ENCODE data around the gene PRRC2A.

The PRRC2A gene

GRCh38 chr6:31617010-31617409 lies 3.5 kb upstream of the PRRC2A start:
- peaks cover 60 to 64% of the 10 kb centered on the region in 2 experiments for H3K4me1 ChIP-seq (ENCODE audit: control insufficient read depth in 1 of 2, insufficient read depth in 1 of 2, low read depth in 1 of 2, low read length in 1 of 2)
- H3K27ac ChIP-seq: peak overlapping the region; percentile 98
- H3K4me3 ChIP-seq (ENCODE audit: low read depth in 1 of 2, low read length in 1 of 2): peak overlapping the region in 1 of 2 experiments; percentile 87
- no peaks in the 10 kb centered on the region for H3K27me3 ChIP-seq
- H3K9me3 ChIP-seq: no peaks in the 10 kb centered on the region
- no peak for TF ChIP-seq CTCF (IDR thresholded peaks at IDR 0.05)
- no peaks in the 10 kb centered on the region for H3K36me3 ChIP-seq

- Histone ChIP-seq H3K27ac (peak overlapping the region; percentile 99), H3K36me3 (peaks cover 17% of the 10 kb centered on the region), H3K9me3 (no peaks in the 10 kb centered on the region), H3K4me3 (ENCODE audit: low read depth in 1 of 2, low read length in 1 of 2) (peak overlapping the region; percentile 73 to 99), H3K27me3 (no peaks in the 10 kb centered on the region), H3K4me1 (ENCODE audit: control insufficient read depth in 1 of 2, insufficient read depth in 1 of 2, low read depth in 1 of 2, low read length in 1 of 2) (peaks cover 57 to 58% of the 10 kb centered on the region in 2 experiments)
- peak; percentile 42 for TF ChIP-seq CTCF (IDR thresholded peaks at IDR 0.05)
Observed at GRCh38 chr6:31619805-31620585, 520 bp upstream of the PRRC2A start.

GRCh38 chr6:31621320-31621939 lies 915 bp downstream of the PRRC2A start:
- peaks cover 42 to 43% of the 10 kb centered on the region in 2 experiments for H3K4me1 ChIP-seq (ENCODE audit: control insufficient read depth in 1 of 2, insufficient read depth in 1 of 2, low read depth in 1 of 2, low read length in 1 of 2)
- no peaks in the 10 kb centered on the region for H3K9me3 ChIP-seq
- H3K27me3 ChIP-seq: no peaks in the 10 kb centered on the region
- H3K4me3 ChIP-seq (ENCODE audit: low read depth in 1 of 2, low read length in 1 of 2): peak overlapping the region; percentile 73 to 99
- H3K27ac ChIP-seq: peak overlapping the region; percentile 99
- TF ChIP-seq CTCF (IDR thresholded peaks at IDR 0.05): no peak
- peaks cover 31% of the 10 kb centered on the region for H3K36me3 ChIP-seq

- H3K36me3 ChIP-seq: peaks cover 37% of the 10 kb centered on the region
- no peaks in the 10 kb centered on the region for H3K27me3 ChIP-seq
- peak overlapping the region; percentile 99 for H3K27ac ChIP-seq
- TF ChIP-seq CTCF (IDR thresholded peaks at IDR 0.05): no peak
- H3K4me3 ChIP-seq (ENCODE audit: low read depth in 1 of 2, low read length in 1 of 2): peak overlapping the region; percentile 73 to 99
- H3K9me3 ChIP-seq: no peaks in the 10 kb centered on the region
- H3K4me1 ChIP-seq (ENCODE audit: control insufficient read depth in 1 of 2, insufficient read depth in 1 of 2, low read depth in 1 of 2, low read length in 1 of 2): peaks cover 37 to 38% of the 10 kb centered on the region in 2 experiments
Observed at GRCh38 chr6:31621991-31622390, 1.5 kb downstream of the PRRC2A start.

GRCh38 chr6:31622684-31623091 lies 2.2 kb downstream of the PRRC2A start:
- peak overlapping the region; percentile 99 for H3K27ac ChIP-seq
- peaks cover 34 to 37% of the 10 kb centered on the region in 2 experiments for H3K4me1 ChIP-seq (ENCODE audit: control insufficient read depth in 1 of 2, insufficient read depth in 1 of 2, low read depth in 1 of 2, low read length in 1 of 2)
- peaks cover 44% of the 10 kb centered on the region for H3K36me3 ChIP-seq
- peak overlapping the region in 1 of 2 experiments; percentile 99 for H3K4me3 ChIP-seq (ENCODE audit: low read depth in 1 of 2, low read length in 1 of 2)
- H3K9me3 ChIP-seq: no peaks in the 10 kb centered on the region
- H3K27me3 ChIP-seq: no peaks in the 10 kb centered on the region
- no peak for TF ChIP-seq CTCF (IDR thresholded peaks at IDR 0.05)
